ENCODE data around the gene TPPP.
"Not testable (repeated sequence)": the region's sequence is repeated elsewhere in the genome, so short reads cannot be mapped to it uniquely, and the experiment has no call there.

Gene TPPP

DNA sequence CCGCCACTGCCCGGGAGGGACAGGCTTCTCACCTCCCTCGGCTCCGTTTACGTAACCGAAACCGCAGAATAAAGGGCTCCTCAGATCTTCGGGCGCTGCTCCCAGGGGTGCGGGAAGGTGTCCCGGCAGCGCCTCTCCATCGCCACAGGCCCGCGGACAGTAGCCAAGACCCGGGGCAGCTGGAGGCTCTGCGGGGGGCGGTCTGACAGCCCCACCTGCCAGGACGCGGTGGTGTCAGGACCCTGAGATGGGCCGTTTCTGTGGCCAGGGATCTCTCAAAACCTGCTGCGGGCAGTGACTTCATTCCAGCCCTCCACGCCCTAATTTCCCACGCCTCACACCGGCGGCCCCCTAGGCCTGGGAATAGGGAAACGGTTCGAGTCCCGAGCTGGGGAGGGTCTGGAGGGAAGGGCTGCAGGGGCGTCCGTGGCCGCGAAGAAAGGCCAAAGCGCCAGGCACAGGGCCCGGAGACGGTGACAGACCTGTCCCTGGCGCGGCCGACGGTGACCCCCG lies 567 bp downstream of the TPPP start:
- DNase-seq, result peak; percentile 18

DNA sequence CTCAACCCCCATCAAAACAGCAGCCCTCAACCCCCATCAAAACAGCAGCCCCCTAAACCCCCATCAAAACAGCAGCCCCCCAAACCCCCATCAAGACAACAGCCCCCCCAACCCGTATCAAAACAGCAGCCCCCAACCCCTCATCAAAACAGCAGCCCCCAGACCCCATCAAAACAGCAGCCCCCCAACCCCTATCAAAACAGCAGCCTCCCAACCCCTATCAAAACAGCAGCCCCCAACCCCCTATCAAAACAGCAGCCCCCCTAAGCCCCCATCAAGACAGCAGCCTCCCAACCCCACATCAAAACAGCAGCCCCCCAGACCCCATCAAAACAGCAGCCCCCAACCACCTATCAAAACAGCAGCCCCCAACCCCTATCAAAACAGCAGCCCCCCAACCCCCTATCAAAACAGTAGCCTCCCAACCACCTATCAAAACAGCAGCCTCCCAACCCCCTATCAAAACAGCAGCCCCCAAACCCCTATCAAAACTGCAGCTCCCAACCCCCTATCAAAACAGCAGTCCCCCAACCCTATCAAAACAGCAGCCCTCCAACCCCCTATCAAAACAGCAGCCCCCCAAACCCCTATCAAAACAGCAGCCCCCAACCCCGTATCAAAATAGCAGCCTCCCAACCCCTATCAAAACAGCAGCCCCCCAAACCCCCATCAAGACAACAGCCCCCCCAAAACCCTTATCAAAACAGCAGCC lies 1.2 kb downstream of the TPPP start:
- DNase-seq, result no peak

DNA sequence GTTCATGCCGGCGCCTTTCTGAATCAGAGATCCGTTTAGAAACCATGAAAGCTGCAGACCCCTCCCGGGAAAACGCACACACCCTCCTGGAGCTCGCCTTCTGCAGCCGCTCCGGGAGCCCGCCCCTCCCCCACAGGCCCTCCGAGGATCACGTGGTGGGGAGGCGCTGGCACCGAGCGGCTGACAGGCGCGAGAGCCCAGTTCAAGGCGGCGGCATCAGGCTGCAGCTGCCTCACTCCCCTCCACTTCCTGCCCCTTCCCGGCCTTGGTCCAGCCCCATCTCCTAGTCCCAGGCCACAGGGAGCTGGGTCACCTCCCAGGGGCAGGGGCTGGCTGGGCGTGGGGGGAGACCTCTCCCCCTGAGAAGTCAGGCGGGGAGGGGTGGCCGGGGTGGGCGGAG lies 2.1 kb downstream of the TPPP start:
- not testable (repeated sequence) for DNase-seq

DNA sequence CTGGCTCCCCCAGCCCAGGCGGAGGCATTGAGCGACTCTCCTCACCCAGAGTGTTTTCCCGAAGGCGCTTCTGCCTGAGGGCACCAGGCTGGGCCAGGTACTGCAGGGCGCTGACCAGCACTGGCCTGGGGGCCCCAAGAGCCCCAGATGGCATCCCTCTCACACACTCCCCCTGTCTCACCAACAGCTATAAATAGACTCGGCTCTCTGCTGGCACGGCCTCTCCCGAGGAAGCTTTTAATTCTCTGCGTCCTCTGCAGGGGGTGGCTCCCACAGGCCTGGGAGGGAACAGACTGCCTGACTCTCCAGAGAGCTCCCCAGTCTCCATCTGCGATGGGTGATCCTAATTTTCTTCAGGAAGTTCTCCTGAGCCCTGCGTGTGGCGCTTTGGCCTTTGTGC lies 2.9 kb downstream of the TPPP start:
- not testable (repeated sequence) for DNase-seq

DNA sequence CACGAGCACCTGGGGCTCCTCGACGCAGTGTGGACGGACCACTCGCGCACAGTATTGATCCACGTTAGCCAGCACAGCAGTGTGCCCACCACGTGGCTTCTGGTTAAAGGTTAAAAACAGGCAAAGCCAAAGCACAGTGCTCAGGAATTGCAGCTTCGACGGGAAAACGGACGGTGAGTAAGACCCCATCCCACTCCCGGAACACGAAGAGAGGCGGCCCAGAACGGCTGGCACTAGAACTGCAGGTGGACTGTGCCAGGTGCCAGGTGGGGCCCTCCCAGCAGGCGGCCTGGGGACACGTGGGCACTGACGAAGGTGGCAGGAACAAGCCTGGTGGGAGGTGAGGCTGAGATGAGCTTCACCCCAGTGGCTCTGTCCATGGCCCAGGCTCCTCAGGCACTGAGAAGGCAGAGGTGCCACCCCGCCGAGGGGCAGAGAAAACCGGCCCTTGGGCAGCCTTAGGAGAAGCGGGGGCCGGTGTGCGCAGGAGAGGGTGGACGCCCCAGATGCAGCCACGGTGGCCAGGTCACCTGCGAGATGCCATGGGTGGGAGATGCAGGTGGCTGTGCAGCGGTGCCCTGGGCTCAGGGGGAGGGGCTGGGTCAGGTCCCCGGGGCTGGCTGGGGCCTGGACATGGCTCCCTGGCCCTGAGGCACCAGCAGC lies 4.7 kb downstream of the TPPP start:
- not testable (repeated sequence) for DNase-seq

DNA sequence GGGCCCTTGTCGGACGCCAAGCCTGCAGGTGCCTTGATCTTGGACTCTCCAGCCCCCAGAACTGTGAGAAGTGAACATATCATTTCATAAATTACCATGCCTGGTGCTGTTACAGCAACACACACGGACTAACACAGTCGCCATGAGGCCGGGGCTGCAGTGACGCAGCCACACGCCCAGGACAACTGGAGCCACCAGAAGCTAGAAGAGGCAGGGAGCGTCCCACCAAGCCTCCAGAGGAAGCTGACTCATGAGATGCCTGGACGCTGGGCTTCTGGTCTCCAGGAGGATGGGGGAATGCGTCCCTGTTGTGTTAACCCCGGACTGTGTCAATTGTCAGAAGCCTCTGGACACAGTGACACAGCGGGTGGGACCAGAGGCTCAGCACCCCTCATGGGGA lies 6.2 kb downstream of the TPPP start:
- not testable (repeated sequence) for DNase-seq

DNA sequence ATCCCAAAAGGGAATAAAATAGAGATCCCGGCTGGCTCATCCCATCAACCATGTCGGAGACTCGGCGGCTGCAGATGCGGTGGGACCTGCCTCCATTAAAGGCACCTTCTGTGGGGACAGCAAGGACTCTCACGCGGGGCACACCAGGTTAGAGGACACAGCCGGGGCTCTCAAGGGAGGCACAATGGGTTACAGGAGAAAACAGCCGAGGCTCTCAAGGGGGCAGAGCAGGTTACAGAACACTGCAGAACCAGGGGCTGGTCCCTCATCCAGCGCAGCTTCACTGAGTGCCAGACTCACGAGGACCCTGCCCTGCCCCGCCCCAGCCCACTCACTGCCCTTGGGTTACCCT lies 7.0 kb downstream of the TPPP start:
- not testable (repeated sequence) for DNase-seq

DNA sequence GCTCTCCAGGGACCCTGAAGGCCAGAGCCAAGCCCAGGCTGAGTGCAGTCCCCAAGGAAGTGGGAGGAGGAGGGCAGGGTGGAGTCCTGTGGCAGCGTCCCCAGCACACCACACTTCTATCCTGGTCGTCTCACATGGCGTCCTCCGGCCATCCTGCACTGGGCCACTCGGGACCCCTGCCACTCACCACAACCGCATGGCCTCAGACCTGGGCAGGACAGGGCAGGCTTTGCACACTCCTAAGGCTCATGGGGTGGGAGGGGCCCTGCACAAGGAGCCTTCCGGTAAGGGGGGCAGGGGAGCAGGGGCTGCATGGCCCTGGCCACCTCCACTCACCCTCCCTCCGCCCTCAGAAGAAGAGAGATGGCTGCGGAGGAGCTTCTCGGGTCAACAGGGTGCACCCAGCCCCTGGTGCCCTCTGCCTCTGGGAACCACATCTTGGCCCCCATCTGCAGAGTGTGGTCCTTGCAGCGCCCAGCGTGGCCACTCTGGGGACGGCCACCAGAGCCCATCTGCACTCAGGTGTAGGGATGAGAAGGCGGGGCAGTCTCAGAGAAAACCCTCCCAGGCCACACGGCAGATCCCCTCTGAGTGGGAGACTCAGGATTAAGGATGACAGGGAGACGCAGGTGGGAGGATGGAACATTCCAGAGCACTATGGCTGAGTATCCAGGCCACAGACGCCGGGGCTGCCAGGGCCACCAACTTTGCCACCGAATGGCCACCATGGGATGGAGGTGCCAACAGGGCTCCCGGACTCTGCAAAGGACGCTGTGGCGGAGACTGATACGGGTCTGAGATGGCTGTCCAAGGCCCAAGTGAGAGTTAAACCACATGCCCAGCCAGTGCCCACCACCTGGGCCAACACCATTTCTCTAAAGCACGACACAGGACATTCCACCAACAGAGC lies 7.6 kb downstream of the TPPP start:
- DNase-seq, result no peak

DNA sequence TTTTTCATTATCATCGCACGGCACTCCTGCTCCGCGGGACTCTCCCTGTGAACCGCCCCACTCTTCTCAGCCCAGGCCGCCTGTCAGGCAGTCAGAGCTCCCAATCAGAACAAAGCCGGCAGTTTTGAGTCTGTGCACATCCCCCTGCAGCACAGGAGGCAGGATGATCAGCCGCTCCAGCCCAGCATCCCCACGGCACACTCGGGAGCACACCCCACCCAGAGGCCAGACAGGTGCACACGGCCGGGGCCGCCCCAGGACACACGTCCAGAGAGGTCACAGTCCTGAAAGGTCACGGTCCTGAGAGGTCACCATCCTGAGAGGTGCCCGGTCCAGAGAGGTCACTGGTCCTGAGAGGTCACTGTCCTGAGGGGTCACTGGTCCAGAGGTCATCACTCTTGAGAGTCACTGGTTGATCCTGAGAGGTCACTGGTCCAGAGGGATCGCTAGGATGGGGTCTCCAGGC lies 8.4 kb downstream of the TPPP start:
- DNase-seq, result no peak

DNA sequence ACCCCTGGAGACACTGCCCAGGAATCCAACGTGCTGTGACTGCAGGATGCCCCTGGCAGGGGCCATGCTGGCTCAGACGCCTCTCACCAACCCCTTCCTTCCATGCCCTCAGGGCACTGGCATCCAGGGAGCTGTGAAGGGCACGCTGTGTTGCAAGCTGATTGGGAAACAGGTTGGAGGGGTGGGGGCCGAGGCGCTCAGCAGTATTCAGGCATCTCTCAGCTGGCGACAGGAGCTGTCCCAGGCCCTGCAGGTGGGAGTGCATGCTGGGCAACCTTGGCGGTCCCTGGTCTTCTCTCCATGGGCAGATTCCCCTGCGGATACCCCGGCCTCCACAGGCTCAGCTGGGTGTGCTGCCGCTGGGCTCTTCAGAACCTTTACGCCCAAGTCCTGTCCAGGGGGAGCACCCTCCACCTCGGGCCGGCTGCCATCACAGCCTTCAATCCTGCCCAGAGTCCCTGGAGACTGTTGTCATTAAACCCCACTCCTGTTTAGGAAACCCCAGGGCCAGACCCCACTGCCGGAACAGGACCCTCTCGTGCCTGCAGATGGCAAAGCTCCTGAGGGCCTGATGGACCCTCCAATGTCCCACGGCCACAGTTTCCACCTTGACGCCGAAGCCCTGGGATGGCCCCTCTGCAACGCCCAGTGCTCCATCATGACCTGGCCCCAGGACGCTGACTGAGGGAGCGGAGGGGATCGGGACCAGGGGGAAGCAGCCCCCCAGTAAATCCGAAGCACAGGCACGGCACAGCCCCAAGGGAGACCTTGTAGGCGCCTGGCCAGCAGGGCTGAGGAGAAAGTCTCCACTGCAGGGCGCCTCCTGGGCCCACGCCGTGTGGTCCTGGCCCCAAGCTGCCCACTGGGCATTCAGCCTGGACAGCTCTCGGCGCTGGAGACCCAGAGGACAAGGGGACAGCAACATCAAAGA lies 9.3 kb downstream of the TPPP start:
- no peak for DNase-seq

DNA sequence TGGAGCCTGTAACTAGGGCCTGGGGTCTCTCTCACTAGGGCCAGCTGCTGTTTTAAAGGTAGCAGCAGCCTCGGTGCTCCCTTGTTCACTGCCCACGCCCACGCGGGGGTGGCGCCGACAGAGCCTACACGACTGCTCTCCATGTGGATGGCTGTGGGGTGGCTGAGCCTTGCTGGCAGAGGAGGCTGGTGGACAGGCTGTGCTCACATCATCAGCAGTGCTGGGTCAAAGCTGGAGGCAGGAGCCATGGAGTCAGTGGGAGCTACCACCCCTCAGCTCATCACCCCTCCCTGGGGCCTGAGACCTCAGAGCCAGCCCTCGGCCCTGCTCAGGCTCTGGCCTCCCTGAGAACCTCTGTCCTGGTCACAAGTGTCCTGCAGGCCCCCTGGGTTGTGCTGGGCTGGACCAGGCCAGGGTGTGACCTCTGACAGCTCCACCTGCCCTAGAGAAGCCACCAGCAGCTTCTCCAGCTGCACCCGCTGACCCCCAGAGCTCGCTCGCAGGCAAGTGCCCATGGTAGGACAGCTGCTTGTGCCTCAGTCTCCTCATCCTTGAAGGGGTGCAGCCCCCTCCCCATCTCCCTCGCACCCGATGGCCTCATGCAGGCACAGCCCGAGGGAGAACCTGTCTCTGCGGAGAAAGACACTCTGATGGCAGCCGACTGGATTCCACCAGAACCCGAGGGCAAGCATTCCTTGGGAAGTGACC lies 10.3 kb downstream of the TPPP start:
- DNase-seq, result not testable (repeated sequence)

DNA sequence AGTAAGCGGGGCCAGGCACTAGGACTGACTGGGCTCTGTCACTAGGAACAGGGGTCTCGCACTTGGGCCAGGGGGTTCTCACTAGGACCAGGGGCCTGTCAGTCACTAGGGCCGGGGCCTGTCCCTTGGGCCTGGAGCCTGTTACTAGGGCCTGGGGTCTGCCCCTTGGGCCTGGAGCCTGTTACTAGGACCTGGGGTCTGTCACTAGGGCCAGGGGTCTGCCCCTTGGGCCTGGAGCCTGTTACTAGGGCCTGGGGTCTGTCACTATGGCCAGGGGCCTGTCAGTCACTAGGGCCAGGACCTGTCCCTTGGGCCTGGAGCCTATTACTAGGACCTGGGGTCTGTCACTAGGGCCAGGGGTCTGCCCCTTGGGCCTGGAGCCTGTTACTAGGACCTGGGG lies 10.9 kb downstream of the TPPP start:
- not testable (repeated sequence) for DNase-seq

DNA sequence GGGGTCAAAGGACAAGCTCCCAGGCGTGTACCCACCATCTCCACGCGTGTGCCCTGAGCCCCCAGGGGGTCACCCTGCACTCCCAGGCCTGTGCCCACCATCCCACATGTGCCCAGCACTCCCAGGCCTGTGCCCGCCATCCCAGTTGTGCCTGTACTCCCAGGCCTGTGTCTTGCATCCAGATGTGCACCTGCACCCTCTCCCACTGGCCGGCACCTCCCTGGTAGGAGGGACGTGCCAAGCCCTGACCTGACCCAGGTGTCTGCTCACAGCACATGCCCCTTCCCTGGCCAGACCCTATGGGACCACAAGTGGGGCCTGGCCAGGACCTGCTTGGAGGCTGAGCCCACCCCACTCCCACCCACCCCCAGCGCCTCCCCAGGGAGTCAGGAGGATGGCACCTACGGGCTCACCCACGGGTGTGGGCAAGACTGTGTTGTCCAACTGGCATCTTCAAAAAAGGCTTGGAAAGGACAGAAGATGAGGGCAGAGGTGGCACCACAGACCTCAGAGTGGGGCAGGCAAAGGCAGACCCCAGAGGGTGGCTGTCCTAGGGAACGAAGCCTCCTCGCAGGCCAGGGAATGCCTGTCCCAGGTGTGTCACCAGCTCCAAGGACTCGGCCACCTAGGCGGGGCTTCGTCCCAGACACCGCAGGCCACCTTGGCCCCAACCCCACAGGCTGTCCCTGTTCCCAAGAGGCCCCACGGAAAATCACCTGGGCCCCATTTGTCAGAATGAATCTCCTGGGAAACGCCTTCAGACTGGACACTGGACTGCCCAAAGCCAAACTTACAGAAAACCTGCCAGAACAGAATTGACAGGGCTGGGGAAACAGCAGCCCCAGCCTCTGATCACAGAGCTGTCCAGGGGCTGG lies 11.6 kb downstream of the TPPP start:
- not testable (repeated sequence) for DNase-seq

DNA sequence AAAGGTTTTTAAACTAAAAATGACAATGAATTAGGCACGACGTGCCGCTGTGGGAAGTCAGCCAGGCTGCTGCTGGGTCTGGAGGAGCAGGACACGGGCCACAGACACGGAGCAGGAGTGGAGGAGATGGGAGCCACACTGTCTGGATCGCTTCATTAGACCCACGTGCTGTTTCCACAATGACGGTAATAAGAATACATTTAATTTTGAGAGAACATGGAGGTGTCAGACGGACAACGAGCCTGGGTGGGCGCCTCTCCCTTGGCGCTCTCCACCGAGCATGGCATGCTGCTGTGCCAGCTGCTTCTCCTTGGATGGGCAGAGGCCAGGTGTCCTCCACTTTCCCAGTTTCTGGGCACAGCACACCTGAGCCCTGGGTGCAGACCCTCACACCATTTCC lies 12.3 kb downstream of the TPPP start:
- not testable (repeated sequence) for DNase-seq

DNA sequence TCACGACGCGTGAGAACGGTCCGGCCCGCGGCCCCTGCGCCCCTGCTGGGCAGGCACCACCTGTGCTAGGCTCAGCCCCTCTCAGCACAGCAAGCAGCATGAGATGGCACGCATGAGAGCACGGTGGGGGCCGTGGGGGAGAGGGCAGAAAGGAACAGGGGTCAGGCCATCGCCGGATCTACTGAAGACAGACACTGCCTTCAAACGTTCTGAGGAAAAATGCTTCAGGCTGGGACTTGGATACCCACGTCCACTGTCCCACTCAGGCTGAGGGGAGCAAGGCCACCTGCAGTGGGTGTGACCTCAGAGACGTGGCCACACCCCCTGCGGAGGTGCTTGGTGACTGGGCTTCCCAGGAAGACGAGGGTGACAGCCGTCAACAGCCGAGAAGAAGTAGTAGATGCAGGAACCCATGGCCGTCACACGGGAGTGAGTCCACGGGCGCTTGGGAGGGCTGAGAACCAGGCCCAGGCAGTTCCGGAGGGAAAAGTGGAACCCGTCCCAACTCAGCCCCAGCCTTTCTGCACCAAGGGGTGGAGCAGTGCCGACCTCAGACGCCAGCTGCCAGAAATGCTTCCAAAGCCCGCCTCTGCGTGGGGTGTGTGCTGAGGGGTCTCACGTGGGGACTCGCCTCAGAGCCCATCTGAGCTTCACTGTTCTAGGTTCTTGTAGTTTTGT lies 12.9 kb downstream of the TPPP start:
- DNase-seq, result not testable (repeated sequence)

DNA sequence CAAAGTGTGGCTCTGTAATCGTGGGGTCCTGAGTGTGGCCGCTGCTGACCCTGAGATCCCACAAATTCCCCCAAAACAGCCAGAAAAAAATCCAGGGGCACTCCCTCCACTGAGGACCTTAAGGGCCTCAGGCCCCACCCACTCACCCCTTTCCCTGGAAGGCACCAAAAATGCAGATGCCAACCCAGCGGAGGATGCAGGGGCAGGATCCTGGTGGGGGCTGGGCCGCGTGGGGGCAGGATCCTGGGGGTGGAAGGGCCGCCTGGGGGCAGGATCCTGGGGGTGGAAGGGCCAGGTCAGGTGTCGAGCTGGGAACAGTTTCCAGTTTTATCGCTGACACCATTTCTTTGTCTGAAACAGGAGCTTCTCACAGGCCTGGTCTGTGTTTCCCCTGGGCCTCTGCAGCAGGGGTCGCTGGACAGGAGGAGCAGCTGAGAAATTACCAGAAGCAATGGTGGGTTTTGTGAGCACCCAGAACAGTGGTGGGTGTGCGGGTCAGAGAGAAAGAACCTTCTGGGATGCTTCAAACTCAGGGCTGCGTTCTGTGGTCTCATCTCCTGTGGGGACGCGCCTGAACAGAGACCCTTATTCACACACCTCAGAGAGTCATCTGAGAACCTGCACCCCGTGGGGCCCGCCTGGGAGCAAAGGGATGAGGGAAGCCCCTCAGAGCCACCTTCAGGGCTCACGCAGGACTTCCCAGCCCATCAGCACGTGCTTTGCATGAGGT lies 13.8 kb downstream of the TPPP start:
- DNase-seq, result not testable (repeated sequence)

DNA sequence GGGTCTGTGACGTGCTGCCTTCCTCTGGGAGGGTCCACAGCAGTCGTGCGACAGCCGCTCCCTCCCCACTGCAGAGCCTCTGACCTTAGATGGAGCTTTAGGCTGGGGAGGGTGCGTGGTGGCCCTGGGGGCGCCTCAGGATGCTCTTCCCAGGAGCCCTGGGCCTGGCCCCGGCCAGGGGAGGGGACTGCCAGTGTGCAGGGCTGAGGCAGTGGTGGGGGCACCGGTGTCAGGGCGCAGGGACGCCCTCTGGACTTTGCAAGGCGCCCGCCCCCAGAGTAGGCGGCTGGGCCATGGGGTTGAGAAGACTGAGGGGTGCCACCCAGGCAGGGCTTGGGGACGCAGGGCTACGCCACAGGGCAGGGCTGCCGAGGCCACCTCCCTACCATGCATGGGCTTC lies 14.6 kb downstream of the TPPP start:
- DNase-seq, result not testable (repeated sequence)

DNA sequence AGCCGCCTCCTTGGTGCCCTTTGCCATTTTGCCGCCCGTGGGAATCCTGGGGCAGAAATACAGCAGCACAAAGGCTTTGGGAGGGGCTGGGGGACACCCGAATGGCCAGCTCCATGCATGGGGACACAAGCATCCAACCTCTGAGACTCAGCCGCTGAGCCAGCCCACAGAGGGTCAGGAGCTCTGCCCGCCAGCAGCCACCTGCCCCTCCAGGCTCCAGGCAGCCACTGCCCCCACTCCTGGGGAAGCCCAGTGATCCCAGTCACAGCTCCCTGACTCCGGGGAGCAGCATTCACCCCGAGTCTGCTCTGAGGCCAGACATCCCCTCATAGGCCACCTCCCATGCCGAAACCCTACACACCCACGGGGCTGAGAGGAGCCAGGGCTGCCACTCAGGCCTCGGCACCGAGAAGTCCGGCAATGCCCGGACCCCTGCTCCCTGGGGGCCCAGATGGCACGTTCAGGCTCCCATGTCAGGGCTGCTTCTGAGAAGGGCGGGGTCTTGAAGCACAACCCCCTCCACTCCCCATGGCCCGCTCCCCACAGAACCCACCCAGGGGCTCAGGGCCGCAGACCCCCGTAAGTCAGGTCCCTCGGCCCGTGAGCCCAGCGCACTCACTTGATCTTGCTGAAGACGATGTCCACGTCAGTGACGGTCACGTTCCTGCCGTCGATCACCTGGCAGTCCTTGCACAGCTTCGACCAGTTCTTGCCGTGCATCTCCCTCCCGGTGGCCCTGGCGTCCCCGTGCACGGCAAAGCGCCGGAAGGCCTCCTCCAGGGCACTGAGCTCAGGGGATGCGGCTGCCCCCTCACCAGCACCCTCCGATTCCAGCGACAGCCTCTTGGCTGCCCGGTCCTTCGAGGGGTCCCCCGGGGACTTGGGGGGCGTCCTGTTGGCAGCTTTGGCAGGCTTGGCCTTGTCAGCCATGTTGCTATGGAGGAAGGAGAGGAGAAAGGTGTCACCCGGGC lies 15.7 kb downstream of the TPPP start:
- DNase-seq, result no peak

Measured in stimulated activated naive CD4-positive, alpha-beta T cell treated with Interleukin-2 at 50 U/mL for 16 hours (primary cell).